GM12878 (cell line): ENCODE results near the gene ODAD2. TPM values are rescaled to one million over a fixed set of nuclear protein-coding genes. Genes with fewer than 3 reads are reported as not detected.

Experiments
- ATAC-seq: fragments of 200-7000 bp; cut with Tn5 transposase; 3 replicates; pipeline ENCODE4 v1.9.1; 2020; ENCODE audit warnings: mild to moderate bottlenecking, moderate library complexity
- BruUV-seq: library from RNA; stranded (reverse); fragments of 400-500 nt; replicated peaks from 2 replicates; lab custom pipeline; 2021; lab: Mats Ljungman, UMichigan
- CTCF ChIA-PET: fragments of 300-600 bp; sonication (Branson Sonifier 250); formaldehyde crosslinking; extraction: SDS; loops from one replicate; lab custom pipeline; 2021; ENCODE audit warnings: inconsistent platforms; lab: Yijun Ruan, JAX
- POLR2A ChIA-PET: fragments of 350-600 bp; formaldehyde crosslinking; extraction: SDS; loops from one replicate; lab custom pipeline; 2021; ENCODE audit warnings: inconsistent platforms; lab: Charles Lee
- RAD21 ChIA-PET: fragments of 300-600 bp; sonication (Branson Sonifier 250); formaldehyde crosslinking; loops from one replicate; lab custom pipeline; 2023; ENCODE audit warnings: antibody characterized with exemption; ENCODE audit not compliant: unreplicated experiment; lab: Charles Lee
- SMC1A ChIA-PET: fragments of 300-600 bp; sonication (Branson Sonifier 250); formaldehyde crosslinking; loops from one replicate; lab custom pipeline; 2023; ENCODE audit not compliant: unreplicated experiment, uncharacterized antibody; lab: Charles Lee
- DNase-seq: peaks from one replicate; pipeline ENCODE4 v3.0.0-alpha.2; 2011; ENCODE audit warnings: low read depth, low spot score
- FAIRE-seq: peaks from 3 replicates; lab custom pipeline; 2011; peaks lifted over from hg19 to GRCh38; lab: Jason Lieb, UNC
- H2AFZ ChIP-seq: 2 replicates; pipeline ENCODE4 v1.6.0; 2011; ENCODE audit warnings: low read depth, low read length, control low read depth; ENCODE audit not compliant: control insufficient read depth
- H3K27ac ChIP-seq: 2 replicates; pipeline ENCODE4 v1.5.1; 2011; ENCODE audit warnings: control low read depth; ENCODE audit not compliant: control insufficient read depth, insufficient read depth
- H3K27me3 ChIP-seq, 2 experiments: replicated peaks in 1 of 2; 2 replicates each; pipeline versions ENCODE4 v1.6.0 to v1.6.1; 2011; ENCODE audit warnings: low read length in 1 of 2; ENCODE audit not compliant: control insufficient read depth in 2 of 2, insufficient read depth in 2 of 2
- H3K36me3 ChIP-seq, 2 experiments: 2 replicates each; pipeline ENCODE4 v1.5.1; 2011; ENCODE audit warnings: low read length in 1 of 2; ENCODE audit not compliant: control insufficient read depth in 2 of 2, insufficient read depth in 2 of 2
- H3K4me1 ChIP-seq: 2 replicates; pipeline ENCODE4 v1.6.1; 2011; ENCODE audit warnings: mild to moderate bottlenecking, low read length, moderate library complexity, mixed read lengths; ENCODE audit not compliant: control insufficient read depth, insufficient read depth
- H3K4me2 ChIP-seq: 2 replicates; pipeline ENCODE4 v1.6.0; 2011; ENCODE audit warnings: control low read depth; ENCODE audit not compliant: control insufficient read depth, insufficient read depth
- H3K4me3 ChIP-seq: fragments of 200-600 bp; sonication (generic); 2 replicates; pipeline ENCODE4 v1.5.1; 2016
- H3K79me2 ChIP-seq: 2 replicates; pipeline ENCODE4 v1.6.0; 2011; ENCODE audit warnings: low read length; ENCODE audit not compliant: control insufficient read depth, insufficient read depth
- H3K9ac ChIP-seq: 2 replicates; pipeline ENCODE4 v1.8.0; 2011; ENCODE audit warnings: low read length, control low read depth, mixed read lengths; ENCODE audit not compliant: control insufficient read depth, insufficient read depth
- H3K9me3 ChIP-seq: replicated peaks from 3 replicates; pipeline ENCODE4 v1.5.1; 2011; ENCODE audit warnings: mild to moderate bottlenecking, low read length; ENCODE audit not compliant: control insufficient read depth, insufficient read depth
- H4K20me1 ChIP-seq: 2 replicates; pipeline ENCODE4 v1.6.0; 2011; ENCODE audit not compliant: control insufficient read depth, insufficient read depth
- CBX5 ChIP-seq: sonication (generic); IDR thresholded peaks from 2 replicates; pipeline ENCODE4 v1.6.1; 2016; ENCODE audit warnings: low read depth, moderate library complexity, mild to moderate bottlenecking, inconsistent platforms
- CREB1 ChIP-seq: IDR thresholded peaks from 2 replicates; pipeline ENCODE4 v1.6.1; 2012; ENCODE audit warnings: low read depth, mild to moderate bottlenecking, inconsistent platforms
- ETV6 ChIP-seq, 2 experiments: fragments of 450-650 bp in 1 of 2; IDR thresholded peaks in 1 of 2; conservative IDR thresholded peaks in 1 of 2; 2 replicates each; pipeline ENCODE4 v1.6.1; 2014; ENCODE audit warnings: antibody characterized with exemption in 1 of 2, borderline replicate concordance in 1 of 2, low read depth in 1 of 2, mild to moderate bottlenecking in 1 of 2, moderate library complexity in 1 of 2
- GABPA ChIP-seq: IDR thresholded peaks from 2 replicates; pipeline ENCODE4 v1.6.1; 2014; ENCODE audit warnings: antibody characterized with exemption, low read depth, mild to moderate bottlenecking, inconsistent platforms
- GATAD2B ChIP-seq: fragments of 450-650 bp; conservative IDR thresholded peaks from 2 replicates; pipeline ENCODE4 v1.6.1; 2017; ENCODE audit warnings: low read depth, mild to moderate bottlenecking, moderate library complexity
- HDGF ChIP-seq: fragments of 450-650 bp; IDR thresholded peaks from 2 replicates; pipeline ENCODE4 v1.6.1; 2016; ENCODE audit warnings: antibody characterized with exemption
- LARP7 ChIP-seq: fragments of 450-650 bp; IDR thresholded peaks from 2 replicates; pipeline ENCODE4 v1.6.1; 2017; ENCODE audit warnings: mild to moderate bottlenecking
- PAX5 ChIP-seq: IDR thresholded peaks from 2 replicates; pipeline ENCODE4 v1.6.1; 2011; ENCODE audit warnings: low read depth, low read length, borderline replicate concordance
- SIX5 ChIP-seq: IDR thresholded peaks from 2 replicates; pipeline ENCODE4 v1.6.1; 2011; ENCODE audit warnings: mild to moderate bottlenecking, low read depth, low read length, moderate library complexity; ENCODE audit not compliant: severe bottlenecking
- ZNF384 ChIP-seq: IDR thresholded peaks from 2 replicates; pipeline ENCODE4 v1.6.1; 2012; ENCODE audit warnings: low read depth, mild to moderate bottlenecking, low read length, improper control_type of control experiment, borderline replicate concordance
- ZZZ3 ChIP-seq: IDR thresholded peaks from 2 replicates; pipeline ENCODE4 v1.6.1; 2011; ENCODE audit warnings: low read depth; ENCODE audit not compliant: control insufficient read depth, insufficient read length
- WGBS: methylation state at CpG from one replicate; pipeline ENCODE4 v1.1.6; 2016; ENCODE audit warnings: low lambda C conversion rate; ENCODE audit not compliant: insufficient replicate concordance, insufficient coverage; ENCODE audit errors: missing lambda C conversion rate; 5-methylcytosine and 5-hydroxymethylcytosine counted together
- in situ Hi-C: fragments of 300-500 bp; cut with MboI; formaldehyde crosslinking; loops from 9 replicates; pipeline ENCODE4 v1.14.3; 2018; ENCODE audit warnings: mixed read lengths
- intact Hi-C: fragments of 100-400 bp; cut with micrococcal nuclease; formaldehyde crosslinking; loops from one replicate; pipeline ENCODE4 v1.14.2; 2022; ENCODE audit not compliant: unreplicated experiment
- polyA plus RNA-seq, 11 experiments: library from polyadenylated mRNA; depleted of rRNA in 4 of 11; unstranded in 6 of 11; stranded (reverse) in 5 of 11; fragments of >200 nt; fragmentation: Nextera tagmentation in 4 of 11; fragmentation: Illumina TruSeq in 1 of 11; extraction: Ambion mirVana in 4 of 11; extraction: Trizol in 1 of 11; gene quantifications; 1 replicate in 1 of 11; 2 replicates in 10 of 11; pipeline versions ENCODE4 v1.2.1 to v1.2.3, GENCODE V29; 2011 to 2016; ENCODE audit warnings: inconsistent platforms in 2 of 11, missing spikeins in 2 of 11, low read depth in 1 of 11
- total RNA-seq, 4 experiments: library from RNA; depleted of rRNA in 3 of 4; stranded (reverse); fragments of >200 nt in 3 of 4; fragmentation: Illumina TruSeq in 1 of 4; extraction: Trizol in 1 of 4; gene quantifications; 2 replicates each; pipeline versions ENCODE4 v1.2.1 to v1.2.3, GENCODE V29; 2013 to 2021
- TF ChIP-seq, protein P1 (sequence below): fragments of 450-650 bp; formaldehyde crosslinking; IDR thresholded peaks from 2 replicates; pipeline ENCODE4 v1.4.0; 2022; ENCODE audit warnings: mild to moderate bottlenecking, moderate library complexity
- TF ChIP-seq, protein P2 (sequence below): fragments of 450-650 bp; IDR thresholded peaks from 2 replicates; pipeline ENCODE4 v1.6.1; 2016; ENCODE audit warnings: mild to moderate bottlenecking
- TF ChIP-seq, protein P3 (sequence below): fragments of 450-650 bp; IDR thresholded peaks from 2 replicates; pipeline ENCODE4 v1.6.1; 2016; ENCODE audit warnings: mild to moderate bottlenecking
- TF ChIP-seq, protein P4 (sequence below): fragments of 450-650 bp; IDR thresholded peaks from 2 replicates; pipeline ENCODE4 v1.6.1; 2017; ENCODE audit warnings: mild to moderate bottlenecking, moderate library complexity

ODAD2 gene
- total and polyA plus RNA-seq, 10 of the 15 experiments (the other 5 are each of a cell fraction or from before 2014, with no cell fraction given), result not detected

DNA sequence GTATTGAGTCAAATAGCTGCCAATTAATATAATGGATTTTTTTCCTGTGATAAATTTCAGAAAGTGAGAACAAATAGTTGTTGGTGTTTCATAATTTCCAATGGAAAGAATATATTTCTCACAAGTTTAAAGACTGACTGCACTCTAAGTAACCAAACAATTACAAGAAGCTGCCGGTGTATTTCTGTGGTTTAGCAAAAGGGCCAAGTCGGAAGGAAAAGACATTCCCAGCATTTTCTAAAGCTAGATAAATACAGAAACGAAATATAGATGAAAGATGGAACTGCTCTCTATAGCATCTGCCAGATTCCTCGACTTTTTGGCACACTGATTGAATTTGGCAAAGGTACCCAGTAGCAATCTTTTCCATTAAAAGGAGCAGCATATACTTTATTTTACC is 160.5 kb downstream of the ODAD2 start:
- FAIRE-seq (no peak), DNase-seq (no peak), ATAC-seq (no peak)
- Histone ChIP-seq H3K27me3 (no peaks in the 10 kb centered on the region), H3K4me3 (no peak overlapping the region), H3K9me3 (no peaks in the 10 kb centered on the region), H3K4me2 (no peak overlapping the region), H3K9ac (no peak overlapping the region), H3K4me1 (no peaks in the 10 kb centered on the region), H3K79me2 (no peaks in the 10 kb centered on the region), H3K36me3 (no peaks in the 10 kb centered on the region), H4K20me1 (no peaks in the 10 kb centered on the region; the same call in 1 of the 2 replicates), H2AFZ (no peak overlapping the region), H3K27ac (no peak overlapping the region)
- POLR2A ChIA-PET, result no interaction called here
- no peak for TF ChIP-seq ETV6 (conservative IDR thresholded peaks at IDR 0.05 in 1 of 2, IDR thresholded peaks at IDR 0.05 in 1 of 2; ENCODE audit: borderline replicate concordance in 1 of 2, low read depth in 1 of 2)
- TF ChIP-seq, protein P1, sequence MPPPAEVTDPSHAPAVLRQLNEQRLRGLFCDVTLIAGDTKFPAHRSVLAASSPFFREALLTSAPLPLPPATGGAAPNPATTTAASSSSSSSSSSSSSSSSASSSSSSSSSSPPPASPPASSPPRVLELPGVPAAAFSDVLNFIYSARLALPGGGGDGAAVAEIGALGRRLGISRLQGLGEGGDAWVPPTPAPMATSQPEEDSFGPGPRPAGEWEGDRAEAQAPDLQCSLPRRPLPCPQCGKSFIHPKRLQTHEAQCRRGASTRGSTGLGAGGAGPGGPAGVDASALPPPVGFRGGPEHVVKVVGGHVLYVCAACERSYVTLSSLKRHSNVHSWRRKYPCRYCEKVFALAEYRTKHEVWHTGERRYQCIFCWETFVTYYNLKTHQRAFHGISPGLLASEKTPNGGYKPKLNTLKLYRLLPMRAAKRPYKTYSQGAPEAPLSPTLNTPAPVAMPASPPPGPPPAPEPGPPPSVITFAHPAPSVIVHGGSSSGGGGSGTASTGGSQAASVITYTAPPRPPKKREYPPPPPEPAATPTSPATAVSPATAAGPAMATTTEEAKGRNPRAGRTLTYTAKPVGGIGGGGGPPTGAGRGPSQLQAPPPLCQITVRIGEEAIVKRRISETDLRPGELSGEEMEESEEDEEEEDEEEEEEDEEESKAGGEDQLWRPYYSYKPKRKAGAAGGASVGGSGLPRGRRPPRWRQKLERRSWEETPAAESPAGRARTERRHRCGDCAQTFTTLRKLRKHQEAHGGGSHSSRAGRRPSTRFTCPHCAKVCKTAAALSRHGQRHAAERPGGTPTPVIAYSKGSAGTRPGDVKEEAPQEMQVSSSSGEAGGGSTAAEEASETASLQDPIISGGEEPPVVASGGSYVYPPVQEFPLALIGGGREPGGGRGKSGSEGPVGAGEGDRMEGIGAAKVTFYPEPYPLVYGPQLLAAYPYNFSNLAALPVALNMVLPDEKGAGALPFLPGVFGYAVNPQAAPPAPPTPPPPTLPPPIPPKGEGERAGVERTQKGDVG, result no peak
- TF ChIP-seq CBX5, result no peak
- TF ChIP-seq, protein P2, sequence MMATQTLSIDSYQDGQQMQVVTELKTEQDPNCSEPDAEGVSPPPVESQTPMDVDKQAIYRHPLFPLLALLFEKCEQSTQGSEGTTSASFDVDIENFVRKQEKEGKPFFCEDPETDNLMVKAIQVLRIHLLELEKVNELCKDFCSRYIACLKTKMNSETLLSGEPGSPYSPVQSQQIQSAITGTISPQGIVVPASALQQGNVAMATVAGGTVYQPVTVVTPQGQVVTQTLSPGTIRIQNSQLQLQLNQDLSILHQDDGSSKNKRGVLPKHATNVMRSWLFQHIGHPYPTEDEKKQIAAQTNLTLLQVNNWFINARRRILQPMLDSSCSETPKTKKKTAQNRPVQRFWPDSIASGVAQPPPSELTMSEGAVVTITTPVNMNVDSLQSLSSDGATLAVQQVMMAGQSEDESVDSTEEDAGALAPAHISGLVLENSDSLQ, result no peak
- no peak for TF ChIP-seq ZZZ3
- TF ChIP-seq ZNF384, result no peak
- TF ChIP-seq CREB1, result no peak
- no peak for TF ChIP-seq LARP7
- TF ChIP-seq, protein P3, sequence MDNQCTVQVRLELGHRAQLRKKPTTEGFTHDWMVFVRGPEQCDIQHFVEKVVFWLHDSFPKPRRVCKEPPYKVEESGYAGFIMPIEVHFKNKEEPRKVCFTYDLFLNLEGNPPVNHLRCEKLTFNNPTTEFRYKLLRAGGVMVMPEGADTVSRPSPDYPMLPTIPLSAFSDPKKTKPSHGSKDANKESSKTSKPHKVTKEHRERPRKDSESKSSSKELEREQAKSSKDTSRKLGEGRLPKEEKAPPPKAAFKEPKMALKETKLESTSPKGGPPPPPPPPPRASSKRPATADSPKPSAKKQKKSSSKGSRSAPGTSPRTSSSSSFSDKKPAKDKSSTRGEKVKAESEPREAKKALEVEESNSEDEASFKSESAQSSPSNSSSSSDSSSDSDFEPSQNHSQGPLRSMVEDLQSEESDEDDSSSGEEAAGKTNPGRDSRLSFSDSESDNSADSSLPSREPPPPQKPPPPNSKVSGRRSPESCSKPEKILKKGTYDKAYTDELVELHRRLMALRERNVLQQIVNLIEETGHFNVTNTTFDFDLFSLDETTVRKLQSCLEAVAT, result no peak
- no peak for TF ChIP-seq GATAD2B
- TF ChIP-seq, protein P4, sequence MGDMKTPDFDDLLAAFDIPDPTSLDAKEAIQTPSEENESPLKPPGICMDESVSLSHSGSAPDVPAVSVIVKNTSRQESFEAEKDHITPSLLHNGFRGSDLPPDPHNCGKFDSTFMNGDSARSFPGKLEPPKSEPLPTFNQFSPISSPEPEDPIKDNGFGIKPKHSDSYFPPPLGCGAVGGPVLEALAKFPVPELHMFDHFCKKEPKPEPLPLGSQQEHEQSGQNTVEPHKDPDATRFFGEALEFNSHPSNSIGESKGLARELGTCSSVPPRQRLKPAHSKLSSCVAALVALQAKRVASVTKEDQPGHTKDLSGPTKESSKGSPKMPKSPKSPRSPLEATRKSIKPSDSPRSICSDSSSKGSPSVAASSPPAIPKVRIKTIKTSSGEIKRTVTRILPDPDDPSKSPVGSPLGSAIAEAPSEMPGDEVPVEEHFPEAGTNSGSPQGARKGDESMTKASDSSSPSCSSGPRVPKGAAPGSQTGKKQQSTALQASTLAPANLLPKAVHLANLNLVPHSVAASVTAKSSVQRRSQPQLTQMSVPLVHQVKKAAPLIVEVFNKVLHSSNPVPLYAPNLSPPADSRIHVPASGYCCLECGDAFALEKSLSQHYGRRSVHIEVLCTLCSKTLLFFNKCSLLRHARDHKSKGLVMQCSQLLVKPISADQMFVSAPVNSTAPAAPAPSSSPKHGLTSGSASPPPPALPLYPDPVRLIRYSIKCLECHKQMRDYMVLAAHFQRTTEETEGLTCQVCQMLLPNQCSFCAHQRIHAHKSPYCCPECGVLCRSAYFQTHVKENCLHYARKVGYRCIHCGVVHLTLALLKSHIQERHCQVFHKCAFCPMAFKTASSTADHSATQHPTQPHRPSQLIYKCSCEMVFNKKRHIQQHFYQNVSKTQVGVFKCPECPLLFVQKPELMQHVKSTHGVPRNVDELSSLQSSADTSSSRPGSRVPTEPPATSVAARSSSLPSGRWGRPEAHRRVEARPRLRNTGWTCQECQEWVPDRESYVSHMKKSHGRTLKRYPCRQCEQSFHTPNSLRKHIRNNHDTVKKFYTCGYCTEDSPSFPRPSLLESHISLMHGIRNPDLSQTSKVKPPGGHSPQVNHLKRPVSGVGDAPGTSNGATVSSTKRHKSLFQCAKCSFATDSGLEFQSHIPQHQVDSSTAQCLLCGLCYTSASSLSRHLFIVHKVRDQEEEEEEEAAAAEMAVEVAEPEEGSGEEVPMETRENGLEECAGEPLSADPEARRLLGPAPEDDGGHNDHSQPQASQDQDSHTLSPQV, result no peak
- TF ChIP-seq GABPA, result no peak
- no peak for TF ChIP-seq PAX5
- TF ChIP-seq HDGF, result no peak
- no peak for TF ChIP-seq SIX5
- 8% methylated on average over 4 of the region's 4 CpGs for WGBS
- SMC1A ChIA-PET, result no interaction called here
- no TSS peak for BruUV-seq
- RAD21 ChIA-PET, result no interaction called here
- in situ Hi-C loops, result no loop called here
- CTCF ChIA-PET, result no interaction called here
- intact Hi-C loops, result no loop called here
